ENCODE measurements around the gene BANF2. TPM values are rescaled to one million over a fixed set of nuclear protein-coding genes. Genes with fewer than 3 reads are reported as not detected.

The BANF2 gene
- total RNA-seq, 1 experiment from 2014 or later, result not detected

DNA sequence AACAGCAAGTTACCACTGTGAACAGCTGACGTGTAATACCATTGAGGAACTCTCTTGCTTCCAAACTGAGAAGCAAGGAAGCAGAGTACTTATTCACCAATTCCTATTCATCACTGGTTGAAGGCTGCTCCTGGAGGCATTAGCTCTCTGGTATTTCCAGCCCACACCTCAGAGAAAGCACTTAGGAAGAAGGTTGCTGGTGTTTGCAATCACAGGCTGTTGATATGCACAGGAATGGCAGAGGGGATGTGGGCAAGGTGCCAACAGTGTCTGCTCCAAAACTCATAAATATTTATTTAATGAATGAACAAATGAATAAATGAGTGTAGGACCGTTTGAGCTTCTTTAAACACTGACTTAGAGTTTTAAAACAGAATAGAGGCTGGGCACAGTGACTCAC is 10.8 kb upstream of the BANF2 start:
- H3K4me1 ChIP-seq (ENCODE audit: control insufficient read depth in 1 of 2, insufficient read depth in 2 of 2, low read length in 2 of 2), result no peaks in the 10 kb centered on the region
- no peak overlapping the region for H3K27ac ChIP-seq (ENCODE audit: low read depth, low read length)
- no peak overlapping the region for H2AFZ ChIP-seq (ENCODE audit: low read depth, low read length, poor library complexity, severe bottlenecking)
- ATAC-seq (no peak), DNase-seq (ENCODE audit: low read depth, low spot score) (no peak)
- intact Hi-C loops (cut with micrococcal nuclease), result no loop called here
- RAD21 ChIA-PET (ENCODE audit: low non-redundant PET in 1 of 2, low total read pairs in 2 of 2, uncharacterized antibody in 2 of 2, unreplicated experiment in 2 of 2), result no interaction called here
- CTCF ChIA-PET, result interaction anchor here (1.3 kb wide), 1 partner anchor 250 kb away, joined by 3 read pairs; no protein-coding TSS in a partner anchor
- H3K9me2 ChIP-seq (ENCODE audit: insufficient read depth), result no peaks in the 10 kb centered on the region
- no peak overlapping the region for H3K9ac ChIP-seq (ENCODE audit: low read length)
- H3K36me3 ChIP-seq (ENCODE audit: control insufficient read depth in 1 of 2, insufficient read depth in 2 of 2, low read length in 2 of 2), result no peaks in the 10 kb centered on the region
- TF ChIP-seq, protein P1, sequence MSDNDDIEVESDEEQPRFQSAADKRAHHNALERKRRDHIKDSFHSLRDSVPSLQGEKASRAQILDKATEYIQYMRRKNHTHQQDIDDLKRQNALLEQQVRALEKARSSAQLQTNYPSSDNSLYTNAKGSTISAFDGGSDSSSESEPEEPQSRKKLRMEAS (IDR thresholded peaks at IDR 0.05), result no peak
- TF ChIP-seq SP1 (IDR thresholded peaks at IDR 0.05; ENCODE audit: low read depth), result no peak
- TF ChIP-seq ZNF274 (IDR thresholded peaks at IDR 0.05; ENCODE audit: low read depth, low read length), result no peak
- no peak for TF ChIP-seq SIN3A (IDR thresholded peaks at IDR 0.05; ENCODE audit: low read depth)
- TF ChIP-seq EGR1 (IDR thresholded peaks at IDR 0.05; ENCODE audit: low read depth), result no peak
- TF ChIP-seq, protein P2, sequence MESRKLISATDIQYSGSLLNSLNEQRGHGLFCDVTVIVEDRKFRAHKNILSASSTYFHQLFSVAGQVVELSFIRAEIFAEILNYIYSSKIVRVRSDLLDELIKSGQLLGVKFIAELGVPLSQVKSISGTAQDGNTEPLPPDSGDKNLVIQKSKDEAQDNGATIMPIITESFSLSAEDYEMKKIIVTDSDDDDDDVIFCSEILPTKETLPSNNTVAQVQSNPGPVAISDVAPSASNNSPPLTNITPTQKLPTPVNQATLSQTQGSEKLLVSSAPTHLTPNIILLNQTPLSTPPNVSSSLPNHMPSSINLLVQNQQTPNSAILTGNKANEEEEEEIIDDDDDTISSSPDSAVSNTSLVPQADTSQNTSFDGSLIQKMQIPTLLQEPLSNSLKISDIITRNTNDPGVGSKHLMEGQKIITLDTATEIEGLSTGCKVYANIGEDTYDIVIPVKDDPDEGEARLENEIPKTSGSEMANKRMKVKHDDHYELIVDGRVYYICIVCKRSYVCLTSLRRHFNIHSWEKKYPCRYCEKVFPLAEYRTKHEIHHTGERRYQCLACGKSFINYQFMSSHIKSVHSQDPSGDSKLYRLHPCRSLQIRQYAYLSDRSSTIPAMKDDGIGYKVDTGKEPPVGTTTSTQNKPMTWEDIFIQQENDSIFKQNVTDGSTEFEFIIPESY (IDR thresholded peaks at IDR 0.05; ENCODE audit: extremely low read depth, insufficient replicate concordance, low read length), result no peak
- TF ChIP-seq CBX3 (IDR thresholded peaks at IDR 0.05; ENCODE audit: low read depth), result no peak
- no peak for TF ChIP-seq ZFX (IDR thresholded peaks at IDR 0.05)
- no peak for TF ChIP-seq TCF7L2 (IDR thresholded peaks at IDR 0.05; ENCODE audit: borderline replicate concordance, extremely low read depth, insufficient read depth, insufficient read length)
- TF ChIP-seq, protein P3, sequence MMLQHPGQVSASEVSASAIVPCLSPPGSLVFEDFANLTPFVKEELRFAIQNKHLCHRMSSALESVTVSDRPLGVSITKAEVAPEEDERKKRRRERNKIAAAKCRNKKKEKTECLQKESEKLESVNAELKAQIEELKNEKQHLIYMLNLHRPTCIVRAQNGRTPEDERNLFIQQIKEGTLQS (IDR thresholded peaks at IDR 0.05), result no peak
- no peak overlapping the region for H3K4me3 ChIP-seq (replicated peaks in 1 of 2; ENCODE audit: low read depth in 1 of 2, low read length in 2 of 2)
- no peaks in the 10 kb centered on the region for H3K79me2 ChIP-seq (ENCODE audit: insufficient read depth, low read length)
- H4K20me1 ChIP-seq (ENCODE audit: insufficient read depth), result no peaks in the 10 kb centered on the region
- BruUV-seq (replicated peaks), result no TSS peak
- POLR2A ChIA-PET, result no interaction called here
- no peaks in the 10 kb centered on the region for H3K9me3 ChIP-seq (ENCODE audit: control insufficient read depth in 1 of 2, insufficient read depth in 1 of 2, low read depth in 1 of 2, low read length in 2 of 2)
- peaks cover 9% of the 10 kb centered on the region; the same call in 1 of the 2 replicates for H3K27me3 ChIP-seq (ENCODE audit: insufficient read depth, low read length)
- H3K4me2 ChIP-seq (ENCODE audit: low read length), result no peak overlapping the region

All from HCT116 (cell line).